CD4-positive, alpha-beta T cell treated with Interleukin-15 for 4 hours (primary cell): ENCODE measurements around the gene PIPOX.

Source experiments
- DNase-seq: peaks from one replicate; pipeline ENCODE4 v3.0.0-alpha.2; 2020; ENCODE audit warnings: low spot score

PIPOX gene

DNA sequence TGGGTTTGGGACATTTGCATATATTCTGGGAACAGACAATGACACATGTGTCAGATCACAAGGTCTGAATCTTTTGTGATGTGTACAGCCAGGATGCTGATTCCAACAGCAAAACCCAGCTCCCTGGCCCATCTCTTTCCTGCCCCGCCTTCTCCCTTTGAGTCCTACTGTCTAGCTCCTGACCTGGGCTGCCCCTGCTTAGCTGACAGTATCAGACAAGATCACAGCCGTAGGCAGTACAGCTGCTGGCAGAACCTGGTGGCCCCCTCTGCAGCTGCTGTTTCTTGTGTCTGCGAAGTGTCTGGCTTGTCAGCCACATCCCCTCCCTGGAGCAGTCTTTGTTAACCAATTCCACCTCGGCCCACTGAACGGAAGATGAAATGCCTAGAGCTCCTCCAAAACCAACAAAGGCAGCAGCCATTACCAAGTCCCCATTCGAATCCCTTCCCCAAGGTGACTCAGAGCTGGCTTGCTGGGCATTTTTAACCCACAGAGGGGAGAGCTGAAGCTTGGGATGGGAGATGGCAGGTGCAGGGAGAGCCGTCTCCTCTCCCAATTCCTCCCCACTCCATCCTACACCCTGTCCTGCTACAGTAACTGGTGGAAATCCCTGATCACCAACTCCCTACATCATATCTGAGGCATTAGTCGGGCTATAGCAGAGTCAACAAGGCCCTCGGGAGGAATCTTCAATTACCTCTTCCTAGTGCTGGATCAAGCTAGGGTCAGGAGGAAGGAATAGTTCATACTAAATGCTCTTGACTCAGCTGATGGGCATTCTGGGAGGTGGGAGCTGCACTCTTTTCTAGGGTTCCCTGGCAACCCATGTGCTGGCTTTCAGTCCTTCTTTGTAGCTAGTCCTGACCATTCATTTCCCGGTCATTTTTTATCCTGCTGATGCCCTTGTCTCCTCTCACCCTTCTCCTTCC is 5.8 kb downstream of the PIPOX start:
- no peak for DNase-seq

DNA sequence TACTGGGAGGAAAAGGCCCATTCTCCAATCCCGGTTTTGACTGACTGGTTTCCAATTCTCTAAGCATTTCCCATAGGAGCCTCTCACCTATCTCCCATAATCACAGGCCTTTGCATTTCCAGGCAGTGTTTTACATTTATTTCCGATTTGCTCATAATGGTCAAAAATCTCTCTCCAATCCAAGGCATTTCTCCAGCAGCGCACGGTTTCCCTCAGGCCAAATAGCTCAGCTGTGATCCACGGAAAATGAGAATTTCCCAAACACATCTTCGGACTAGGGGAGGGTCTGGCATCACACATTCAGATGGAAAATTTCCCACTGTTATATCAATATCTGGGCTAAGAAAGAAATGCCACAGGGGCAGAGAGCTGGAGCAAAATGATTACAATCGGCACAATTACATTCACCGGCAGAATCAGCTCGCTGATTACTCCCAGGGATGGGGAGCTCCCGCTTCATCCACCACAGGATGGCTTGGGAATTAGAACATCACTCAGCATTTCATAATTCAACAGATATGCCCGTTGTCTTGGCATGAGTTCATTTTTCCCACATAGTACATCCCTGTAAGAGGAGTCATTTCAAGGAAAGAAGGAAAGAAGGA is 6.7 kb downstream of the PIPOX start:
- no peak for DNase-seq

DNA sequence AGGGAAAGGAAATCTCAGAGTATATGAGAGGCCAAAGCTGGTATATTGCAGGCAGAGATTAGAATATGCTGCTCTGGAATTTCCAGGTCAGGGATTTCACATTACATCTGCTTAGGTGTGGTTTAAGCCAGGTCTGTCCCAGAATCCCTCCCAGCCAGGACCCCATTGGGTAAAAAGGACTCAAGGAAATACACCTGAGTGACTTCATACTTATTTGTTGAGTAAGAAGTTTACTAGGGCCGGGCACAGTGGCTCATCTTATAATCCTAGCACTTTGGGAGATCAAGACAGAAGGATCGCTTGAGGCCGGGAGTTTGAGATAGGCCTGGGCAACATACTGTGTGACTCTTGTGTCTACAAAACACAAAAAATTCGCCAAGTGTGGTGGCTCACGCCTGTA is 7.2 kb downstream of the PIPOX start:
- no peak for DNase-seq

DNA sequence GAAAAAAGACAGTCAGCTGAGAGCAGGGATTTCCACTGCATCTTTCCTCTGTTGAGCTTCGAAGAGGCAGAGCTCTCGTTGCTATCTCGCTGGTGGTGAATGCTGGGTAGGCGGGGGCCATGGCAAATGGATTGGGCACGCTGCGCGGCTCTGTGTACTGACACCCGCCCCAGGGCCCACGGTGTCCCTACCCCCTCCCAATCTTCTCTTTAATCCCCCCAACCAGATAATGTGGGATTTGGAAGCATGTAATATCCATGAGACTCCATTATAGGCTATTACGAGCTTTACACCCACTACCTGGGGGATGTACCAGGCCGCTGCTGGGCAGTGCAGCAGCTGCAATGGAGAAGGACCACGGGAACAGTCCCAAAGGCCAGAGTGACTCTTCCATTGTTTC is 8.3 kb downstream of the PIPOX start:
- DNase-seq: no peak

DNA sequence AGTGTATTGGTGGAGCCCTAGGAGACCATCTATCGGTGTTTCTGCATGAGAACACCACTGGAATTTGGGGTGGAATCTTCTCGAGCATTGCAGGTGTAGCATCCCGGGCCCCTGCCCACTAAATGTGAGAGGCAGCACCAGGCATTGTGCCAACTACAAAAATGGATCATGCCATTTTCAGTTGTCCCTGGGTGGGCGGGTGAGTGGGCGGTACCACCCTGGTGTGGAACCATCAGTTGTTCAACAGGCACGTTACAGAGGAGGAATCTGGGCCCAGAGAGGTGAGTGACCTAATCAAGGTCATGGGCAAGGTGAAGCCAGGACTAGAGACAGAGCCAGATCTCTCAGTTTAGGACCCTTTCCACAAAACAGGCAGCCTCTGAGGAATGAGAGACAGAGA is 8.8 kb downstream of the PIPOX start:
- no peak for DNase-seq

DNA sequence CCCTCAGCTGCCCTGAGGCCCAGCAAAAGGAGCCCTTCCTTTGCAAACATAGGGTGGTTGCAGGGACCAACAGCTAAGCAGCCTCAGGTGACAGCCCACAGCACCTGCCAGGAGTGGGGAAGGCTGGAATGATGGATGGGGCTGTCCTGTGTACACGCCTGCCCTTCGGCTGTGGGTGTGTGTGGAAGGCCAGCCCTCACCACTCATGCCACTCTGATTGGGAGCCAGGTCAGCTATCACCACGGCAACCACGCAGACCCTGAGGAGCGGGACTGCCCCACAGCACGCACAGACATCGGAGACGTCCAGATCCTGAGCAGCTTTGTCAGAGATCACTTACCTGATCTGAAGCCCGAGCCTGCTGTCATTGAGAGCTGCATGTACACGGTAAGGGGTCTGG is 11.9 kb downstream of the PIPOX start:
- no peak for DNase-seq

DNA sequence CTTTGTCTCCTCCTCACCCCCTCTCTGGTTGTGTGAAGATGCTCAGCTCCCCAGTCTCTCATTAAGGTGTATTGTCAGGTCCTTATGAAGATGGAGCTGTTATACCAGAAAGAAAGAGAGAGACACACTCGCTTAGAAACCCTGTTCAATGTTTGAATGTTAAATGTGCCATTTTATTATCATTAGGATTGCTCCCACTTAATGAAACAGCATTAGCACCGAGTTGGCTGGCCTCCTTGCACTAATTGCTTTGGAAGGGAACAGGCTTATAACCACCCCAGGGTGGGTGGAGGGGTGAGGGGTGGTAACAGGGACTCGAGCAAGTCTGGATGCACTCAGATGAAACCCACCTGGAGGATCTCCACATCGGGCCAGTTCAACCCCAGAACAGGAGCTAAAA is 14.4 kb downstream of the PIPOX start:
- DNase-seq: no peak

DNA sequence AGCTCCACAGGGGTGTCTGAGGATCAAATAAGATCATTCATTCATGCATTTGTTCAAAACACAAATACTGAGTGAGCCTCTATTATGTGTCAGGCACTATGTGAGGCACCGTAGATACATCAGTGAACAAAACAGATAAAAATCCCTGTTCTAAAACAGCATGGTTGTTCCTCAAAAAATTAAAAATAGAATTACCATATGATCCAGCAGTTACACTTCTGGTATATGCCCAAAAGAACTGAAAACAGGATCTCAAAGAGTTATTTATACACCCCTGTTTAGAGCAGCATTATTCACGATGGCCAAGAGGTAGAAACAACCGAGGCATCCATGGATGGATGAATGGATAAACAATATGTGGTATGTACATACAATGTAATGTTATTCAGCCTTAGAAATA is 15.4 kb downstream of the PIPOX start:
- no peak for DNase-seq

DNA sequence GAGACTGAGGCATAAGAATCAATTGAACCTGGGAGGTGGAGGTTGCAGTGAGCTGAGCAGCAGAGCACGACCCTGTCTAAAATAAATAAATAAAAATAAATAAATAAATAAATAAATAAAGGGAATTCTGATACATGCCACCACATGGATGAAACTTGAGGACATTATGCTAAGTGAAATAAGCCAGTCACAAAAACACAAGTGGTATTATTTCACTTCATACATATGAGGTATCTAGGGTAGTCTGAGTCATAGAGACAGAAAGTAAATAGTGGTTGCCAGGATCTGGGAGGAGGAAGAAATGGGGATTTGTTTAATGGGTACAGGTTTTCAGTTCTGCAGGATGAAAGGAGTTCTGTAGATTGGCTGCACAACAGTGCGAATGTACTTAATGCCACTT is 16.3 kb downstream of the PIPOX start:
- DNase-seq: no peak

DNA sequence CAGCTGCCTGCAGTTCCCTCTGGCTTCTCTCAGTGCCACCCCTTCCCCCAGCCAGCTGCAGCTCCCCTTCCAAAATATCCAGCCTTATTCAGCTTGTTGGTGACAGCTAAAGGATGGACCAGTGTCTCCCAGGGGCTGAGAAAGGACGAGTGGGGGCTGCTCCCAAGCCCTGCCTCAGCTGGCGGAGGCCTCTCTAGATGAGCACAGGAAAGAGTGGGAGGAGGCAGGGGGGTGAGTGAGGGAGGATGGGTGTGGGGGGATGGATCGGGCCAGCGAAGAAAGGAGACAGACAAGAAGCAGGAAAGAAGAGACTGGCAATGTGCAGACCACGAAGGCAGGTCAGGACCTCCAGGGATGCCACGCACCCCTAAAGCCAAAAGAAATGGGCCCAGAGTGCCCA is 17.5 kb downstream of the PIPOX start:
- DNase-seq: no peak

DNA sequence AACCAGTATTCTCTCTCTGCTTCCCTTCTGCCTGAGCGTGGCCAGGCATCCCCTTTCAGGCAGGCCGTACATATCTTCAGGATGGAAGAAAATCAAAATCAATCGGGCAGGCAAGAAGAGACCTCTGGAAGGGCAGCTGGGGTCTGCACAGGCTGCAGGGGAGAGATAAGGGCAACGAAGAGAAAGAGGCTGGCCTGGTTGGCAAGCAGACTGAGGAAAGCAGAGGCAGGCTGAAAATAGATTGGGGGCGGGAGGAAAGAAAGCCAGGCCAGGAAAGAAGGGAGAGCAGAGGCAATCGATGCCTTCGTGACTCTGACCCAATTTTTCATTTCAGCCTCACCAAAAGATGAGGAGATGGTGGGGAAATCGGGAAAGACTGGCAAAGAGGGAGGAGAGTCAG is 18.1 kb downstream of the PIPOX start:
- DNase-seq: no peak

DNA sequence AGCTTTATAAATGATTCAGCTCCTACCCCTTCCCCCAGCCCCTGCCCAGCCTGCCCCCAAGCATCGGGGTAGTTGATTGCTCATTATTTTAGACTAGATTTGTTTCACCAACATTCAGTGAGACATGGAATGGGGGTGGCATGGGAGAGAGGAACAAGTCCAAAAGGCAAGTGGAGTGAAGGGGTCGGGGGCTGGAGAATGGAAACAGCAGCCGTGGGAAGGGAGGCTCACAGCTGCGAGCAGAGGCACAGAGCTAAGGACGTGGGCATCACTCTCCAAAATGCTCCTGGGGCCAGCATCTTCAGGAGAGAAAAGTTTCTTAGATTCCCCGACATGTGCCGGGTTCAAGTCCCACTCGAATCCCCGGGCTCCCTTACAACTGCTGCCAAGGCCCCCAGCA is 19.3 kb downstream of the PIPOX start:
- DNase-seq: no peak

DNA sequence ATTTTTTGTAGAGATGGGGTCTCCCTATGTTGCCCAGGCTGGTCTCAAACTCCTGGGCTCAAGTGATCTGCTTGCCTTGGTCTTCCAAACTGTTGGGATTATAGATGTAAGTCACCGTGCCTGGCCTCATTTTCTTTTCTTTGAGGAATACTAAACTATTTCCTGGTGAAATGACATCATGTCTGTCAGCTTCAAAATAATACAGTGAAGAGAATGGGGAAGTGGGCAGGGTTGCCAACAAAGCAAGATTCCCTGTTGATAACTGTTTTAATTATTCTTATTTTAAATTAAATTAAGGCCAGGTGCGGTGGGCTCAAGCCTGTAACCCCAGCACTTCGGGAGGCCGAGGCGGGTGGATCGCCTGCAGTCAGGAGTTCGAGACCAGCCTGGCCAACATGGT is 21.1 kb downstream of the PIPOX start:
- DNase-seq: no peak

DNA sequence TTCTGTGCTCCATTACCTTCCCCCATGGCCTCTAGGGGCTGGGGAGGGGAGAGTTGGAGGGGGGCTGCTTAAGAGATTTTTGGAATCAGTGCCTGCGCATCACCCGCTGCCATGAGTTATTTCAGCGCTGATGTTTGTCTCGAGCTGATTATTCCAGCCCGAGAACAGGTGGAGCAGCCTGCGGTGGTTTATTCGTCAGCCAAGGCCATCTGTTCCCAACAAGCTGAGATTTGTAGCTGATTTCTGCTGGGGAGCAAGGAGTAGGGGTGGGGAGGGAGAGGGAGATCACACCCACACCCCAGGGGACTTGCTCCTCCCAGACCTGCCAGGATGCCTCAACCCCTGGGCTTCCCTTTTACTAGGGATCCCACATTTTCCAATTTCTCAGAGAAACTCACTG is 23.1 kb downstream of the PIPOX start:
- no peak for DNase-seq

DNA sequence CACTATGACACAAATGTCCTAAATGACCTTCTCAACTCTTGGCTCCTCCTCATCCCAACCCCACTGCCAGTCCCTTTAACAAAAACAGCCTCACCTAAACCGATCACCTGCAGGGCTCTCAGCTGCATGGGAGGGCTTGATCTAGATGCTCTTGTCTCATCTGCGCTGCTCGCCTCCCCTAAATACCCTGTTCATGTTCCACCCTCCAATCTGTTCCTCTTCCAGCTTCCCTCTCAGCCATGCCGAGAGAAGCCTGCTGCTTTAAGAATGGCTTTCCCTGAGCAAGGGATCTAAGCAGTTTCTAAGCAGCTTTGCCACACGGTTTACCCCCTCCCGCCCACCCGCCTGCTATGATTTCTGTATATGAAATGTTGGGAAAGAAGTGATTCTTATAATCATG is 23.7 kb downstream of the PIPOX start:
- no peak for DNase-seq

DNA sequence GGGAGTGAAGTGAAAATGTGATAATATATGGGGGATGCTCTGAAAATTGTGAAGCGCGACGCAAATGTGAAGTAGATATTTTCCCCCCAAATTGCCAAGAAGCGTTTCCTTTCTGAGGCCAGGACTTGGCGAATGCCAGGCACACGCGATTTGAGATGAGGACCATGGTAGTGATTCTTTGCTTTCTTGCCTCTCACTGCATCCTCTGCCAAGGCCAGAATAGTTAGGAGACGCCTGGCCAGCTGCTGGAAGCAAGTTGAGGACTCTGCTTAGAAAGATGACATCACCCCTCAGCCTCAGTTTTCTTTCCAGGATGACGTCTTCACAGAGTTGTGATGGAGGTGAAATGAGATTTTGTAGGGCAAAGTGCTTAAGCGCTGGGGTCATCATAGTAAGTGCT is 25.9 kb downstream of the PIPOX start:
- no peak for DNase-seq

DNA sequence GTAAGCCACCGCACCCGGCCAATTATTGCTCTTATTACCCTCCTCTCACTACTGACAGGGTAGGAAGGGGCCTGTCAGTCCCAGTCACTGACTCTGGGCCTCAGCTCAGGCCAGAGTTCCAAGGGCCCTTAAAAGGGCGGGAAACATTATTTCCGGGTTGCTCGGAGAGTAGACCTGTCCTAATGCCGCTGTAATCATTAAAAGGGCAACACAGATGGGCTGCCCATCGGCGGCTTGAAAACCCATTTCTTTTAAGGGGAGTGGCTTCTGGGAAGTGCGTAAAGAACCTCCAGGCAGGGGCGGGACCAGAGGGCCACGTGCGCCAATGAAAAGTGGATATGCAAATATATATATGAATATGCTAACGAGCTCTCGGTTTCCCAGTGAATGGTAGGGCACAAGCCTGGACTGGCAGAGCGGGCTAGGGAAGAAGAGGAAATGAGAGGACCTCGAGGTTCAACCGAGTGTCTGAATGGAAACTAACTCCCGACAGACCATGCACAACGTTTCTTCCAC is 26.6 kb downstream of the PIPOX start:
- DNase-seq: no peak

DNA sequence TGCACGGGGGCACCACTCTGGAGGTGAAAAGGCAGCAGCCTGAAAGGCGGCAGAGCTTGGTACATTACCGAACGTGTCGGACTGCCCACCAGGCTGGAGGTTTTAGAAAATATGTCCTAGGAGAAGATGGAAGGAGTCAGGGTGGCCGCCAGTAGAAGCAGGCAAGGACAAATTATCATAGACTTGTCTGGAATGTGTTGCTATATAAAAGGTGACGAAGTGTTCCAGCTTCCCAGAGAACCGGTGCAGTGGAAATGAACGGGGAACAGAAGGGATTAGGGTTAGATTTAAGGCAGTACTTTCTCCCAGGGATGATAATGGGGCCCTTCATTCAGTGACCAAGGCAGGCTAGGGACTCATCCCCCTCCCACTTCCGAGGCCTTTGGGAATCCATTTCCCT is 27.4 kb downstream of the PIPOX start:
- no peak for DNase-seq

DNA sequence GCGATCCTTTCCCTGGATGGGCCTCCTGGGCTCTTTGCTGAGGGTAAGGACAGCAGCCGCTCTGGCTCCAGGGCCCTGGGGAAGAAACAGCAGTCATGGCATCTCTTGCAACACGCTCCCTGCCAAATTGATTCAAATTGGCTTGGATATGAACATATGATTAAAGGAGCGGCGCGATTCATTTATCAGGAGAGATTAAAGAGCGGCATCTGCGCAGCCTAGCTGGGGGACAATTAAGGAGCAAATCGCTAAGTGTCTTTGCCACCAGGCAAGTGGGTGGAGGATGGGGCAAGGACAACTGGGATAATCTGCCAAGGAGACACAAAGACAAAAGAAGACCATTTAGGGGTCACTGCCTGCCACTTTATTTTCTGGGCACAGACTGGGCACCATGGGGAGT is 27.8 kb downstream of the PIPOX start:
- no peak for DNase-seq

DNA sequence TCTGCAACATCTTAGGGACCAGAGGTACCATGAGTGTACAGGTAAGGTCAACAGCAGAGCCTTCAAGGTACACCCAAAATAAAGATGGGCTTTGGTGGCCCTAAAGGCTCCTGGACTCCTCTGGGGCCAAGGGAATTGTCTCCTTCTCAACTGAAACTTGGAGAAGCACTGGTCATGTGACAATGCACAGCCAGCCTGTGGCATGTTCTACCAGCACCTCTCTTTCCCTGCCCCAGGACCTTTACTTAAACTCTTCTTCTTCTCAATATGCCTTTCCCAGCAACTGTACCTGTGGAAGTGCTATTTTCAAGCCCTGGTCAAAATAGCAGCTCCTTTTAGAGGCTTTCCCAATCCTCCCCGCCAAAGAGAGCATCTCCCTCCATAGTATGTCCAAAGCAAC is 28.4 kb downstream of the PIPOX start:
- DNase-seq: no peak

DNA sequence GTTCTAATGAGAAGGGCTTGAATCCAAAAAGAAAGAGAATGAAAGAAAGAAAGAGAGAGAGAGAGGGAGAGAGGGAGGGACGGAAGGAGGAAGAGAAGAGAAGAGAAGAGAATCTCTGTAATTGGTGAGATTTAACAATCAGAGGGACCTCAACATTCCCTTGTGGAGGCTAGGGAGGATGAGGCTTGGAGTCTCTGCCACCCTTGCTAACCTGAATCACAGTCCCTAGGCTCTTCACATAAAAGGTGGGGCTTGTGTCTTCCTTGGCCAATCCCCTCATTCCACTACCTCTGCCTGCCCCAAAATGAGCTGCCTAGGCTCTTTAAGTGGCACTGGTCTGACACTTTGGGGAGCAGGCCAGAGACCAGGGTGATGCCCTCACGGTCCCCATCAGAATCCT is 30.1 kb downstream of the PIPOX start:
- DNase-seq: no peak

DNA sequence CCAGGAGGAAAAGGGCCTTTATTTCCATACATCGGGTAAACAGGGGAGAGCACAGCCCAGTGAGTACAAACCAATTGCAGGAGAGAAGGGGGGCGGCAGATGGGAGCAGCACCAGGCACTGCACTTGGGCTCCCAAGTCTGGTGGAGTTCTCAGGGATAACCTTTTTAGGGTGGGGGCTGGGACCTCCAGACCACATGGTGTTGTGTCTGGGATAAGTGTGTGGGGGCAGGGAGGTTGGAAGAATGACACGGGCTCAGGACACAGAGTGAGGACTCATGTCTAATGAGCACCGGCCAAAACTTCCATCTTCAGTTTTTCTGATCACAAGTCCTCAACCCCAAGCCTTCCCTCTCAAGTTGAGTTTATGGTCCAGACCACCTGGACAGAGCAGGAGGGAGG is 30.6 kb downstream of the PIPOX start:
- no peak for DNase-seq

DNA sequence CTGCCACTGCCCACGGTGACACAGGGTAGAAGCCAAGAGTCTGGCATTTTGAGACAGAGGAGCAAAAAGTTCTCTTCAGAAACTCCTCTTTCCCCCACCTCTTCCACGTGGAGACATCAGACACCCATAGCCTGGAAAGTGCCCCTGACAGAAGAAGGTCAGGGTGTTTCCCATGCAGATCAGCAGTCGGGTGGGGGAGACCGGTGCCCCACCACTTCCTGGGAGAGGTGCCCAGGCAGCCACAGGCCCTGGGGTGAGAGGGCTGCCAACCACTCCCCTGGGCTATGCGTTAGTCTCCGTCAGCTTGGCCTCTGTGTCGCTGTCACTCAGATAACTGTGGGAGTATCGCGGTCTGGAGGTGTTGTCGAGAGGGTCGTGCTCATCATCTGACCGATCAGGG is 31.5 kb downstream of the PIPOX start:
- DNase-seq: no peak

DNA sequence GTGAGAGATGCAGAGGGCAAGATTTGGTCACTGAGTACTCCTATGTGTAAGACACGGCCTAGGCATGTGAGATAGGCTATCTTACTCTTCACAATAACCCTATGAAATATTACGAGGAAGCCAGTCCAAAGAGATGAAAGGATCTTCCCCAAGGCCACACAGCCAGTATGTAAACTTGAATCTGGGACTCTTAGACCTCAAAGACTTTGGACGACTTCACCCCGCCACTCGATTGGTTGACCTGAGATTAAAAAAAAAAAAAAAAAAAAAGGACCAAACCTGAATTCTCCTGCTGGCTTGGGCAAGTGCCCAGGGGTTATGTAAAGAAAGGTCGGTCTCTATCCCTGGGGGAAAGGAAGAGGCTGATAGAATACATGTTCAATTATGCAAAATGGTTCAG is 33.1 kb downstream of the PIPOX start:
- no peak for DNase-seq
